A673 (cell line): Measurements from ENCODE around the gene HK1. TPM values are rescaled to one million over a fixed set of nuclear protein-coding genes. Genes with fewer than 3 reads are reported as not detected.

Experiments
- BruUV-seq: library from RNA; stranded (reverse); fragments of 400-500 nt; replicated peaks from 2 replicates; lab custom pipeline; 2021; lab: Mats Ljungman, UMichigan
- CTCF ChIA-PET: fragments of 300-600 bp; sonication (Branson Sonifier 250); formaldehyde crosslinking; loops from one replicate; lab custom pipeline; 2022; ENCODE audit warnings: antibody characterized with exemption; lab: Charles Lee
- POLR2A ChIA-PET: fragments of 300-600 bp; sonication (Branson Sonifier 250); formaldehyde crosslinking; loops from one replicate; lab custom pipeline; 2022; ENCODE audit warnings: antibody characterized with exemption; ENCODE audit not compliant: low non-redundant PET; lab: Charles Lee
- DNase-seq: peaks from one replicate; pipeline ENCODE4 v3.0.0-alpha.2; 2015; ENCODE audit warnings: low spot score
- H3K27ac ChIP-seq: fragments of 200-600 bp; sonication (generic); 2 replicates; pipeline ENCODE4 v1.5.1; 2016; ENCODE audit warnings: mixed run types, low read depth, mild to moderate bottlenecking, mixed read lengths, antibody characterized with exemption, low read length; ENCODE audit not compliant: poor library complexity, severe bottlenecking
- H3K27me3 ChIP-seq: fragments of 200-600 bp; sonication (generic); replicated peaks from 2 replicates; pipeline ENCODE4 v1.6.1; 2017; ENCODE audit warnings: mixed run types, low read depth, mild to moderate bottlenecking, mixed read lengths, antibody characterized with exemption, low read length; ENCODE audit not compliant: insufficient read depth, poor library complexity
- H3K36me3 ChIP-seq: fragments of 200-600 bp; sonication (generic); 2 replicates; pipeline ENCODE4 v1.6.1; 2016; ENCODE audit warnings: mixed run types, mild to moderate bottlenecking, mixed read lengths, antibody characterized with exemption, low read length; ENCODE audit not compliant: insufficient read depth, poor library complexity, severe bottlenecking
- H3K4me1 ChIP-seq: fragments of 200-600 bp; sonication (generic); 2 replicates; pipeline ENCODE4 v1.6.1; 2017; ENCODE audit warnings: mixed run types, mild to moderate bottlenecking, mixed read lengths, antibody characterized with exemption, low read length; ENCODE audit not compliant: insufficient read depth, poor library complexity, severe bottlenecking
- H3K4me3 ChIP-seq: fragments of 200-600 bp; sonication (generic); 2 replicates; pipeline ENCODE4 v1.5.1; 2016; ENCODE audit warnings: low read depth, mixed run types, mild to moderate bottlenecking, mixed read lengths, low read length; ENCODE audit not compliant: poor library complexity, severe bottlenecking
- H3K9me3 ChIP-seq: fragments of 200-600 bp; sonication (generic); 2 replicates; pipeline ENCODE4 v1.6.1; 2016; ENCODE audit warnings: mixed run types, low read depth, mild to moderate bottlenecking, mixed read lengths, antibody characterized with exemption, low read length; ENCODE audit not compliant: poor library complexity, severe bottlenecking
- CTCF ChIP-seq: fragments of 300-800, 200-600 bp; sonication (generic); conservative IDR thresholded peaks from 2 replicates; pipeline ENCODE4 v1.5.1; 2017; ENCODE audit warnings: low read depth, mild to moderate bottlenecking, antibody characterized with exemption, low read length, moderate library complexity, mixed read lengths
- EZH2 ChIP-seq: fragments of 200-600 bp; sonication (generic); IDR thresholded peaks from 2 replicates; pipeline ENCODE4 v1.6.1; 2017; ENCODE audit warnings: borderline replicate concordance, low read depth, mild to moderate bottlenecking, mixed read lengths, antibody characterized with exemption, low read length; ENCODE audit not compliant: poor library complexity, severe bottlenecking
- intact Hi-C: fragments of 100-400 bp; cut with micrococcal nuclease; formaldehyde crosslinking; loops from one replicate; pipeline ENCODE4 v1.10.0; 2022; ENCODE audit not compliant: unreplicated experiment
- total RNA-seq: library from RNA; stranded (reverse); gene quantifications from 2 replicates; pipeline ENCODE4 v1.2.3, GENCODE V29; 2021

Gene HK1
- total RNA-seq, 1 experiment from 2014 or later, result 107 TPM

- intact Hi-C loops, result no loop called here
- TF ChIP-seq CTCF (no peak), EZH2 (no peak)
- DNase-seq, result no peak
- peaks cover 42% of the 10 kb centered on the region for H3K4me1 ChIP-seq
- CTCF ChIA-PET, result no interaction called here
- no peaks in the 10 kb centered on the region for H3K36me3 ChIP-seq
- H3K4me3 ChIP-seq, result peak overlapping the region; percentile 5
- H3K9me3 ChIP-seq, result no peaks in the 10 kb centered on the region
- BruUV-seq, result TSS peak; percentile 69
- no peaks in the 10 kb centered on the region for H3K27me3 ChIP-seq
- POLR2A ChIA-PET, result no interaction called here
- peak overlapping the region; percentile 88 for H3K27ac ChIP-seq
These were observed 59.8 kb downstream of the HK1 start for GRCh38 chr10:69338133-69338456.

DNA sequence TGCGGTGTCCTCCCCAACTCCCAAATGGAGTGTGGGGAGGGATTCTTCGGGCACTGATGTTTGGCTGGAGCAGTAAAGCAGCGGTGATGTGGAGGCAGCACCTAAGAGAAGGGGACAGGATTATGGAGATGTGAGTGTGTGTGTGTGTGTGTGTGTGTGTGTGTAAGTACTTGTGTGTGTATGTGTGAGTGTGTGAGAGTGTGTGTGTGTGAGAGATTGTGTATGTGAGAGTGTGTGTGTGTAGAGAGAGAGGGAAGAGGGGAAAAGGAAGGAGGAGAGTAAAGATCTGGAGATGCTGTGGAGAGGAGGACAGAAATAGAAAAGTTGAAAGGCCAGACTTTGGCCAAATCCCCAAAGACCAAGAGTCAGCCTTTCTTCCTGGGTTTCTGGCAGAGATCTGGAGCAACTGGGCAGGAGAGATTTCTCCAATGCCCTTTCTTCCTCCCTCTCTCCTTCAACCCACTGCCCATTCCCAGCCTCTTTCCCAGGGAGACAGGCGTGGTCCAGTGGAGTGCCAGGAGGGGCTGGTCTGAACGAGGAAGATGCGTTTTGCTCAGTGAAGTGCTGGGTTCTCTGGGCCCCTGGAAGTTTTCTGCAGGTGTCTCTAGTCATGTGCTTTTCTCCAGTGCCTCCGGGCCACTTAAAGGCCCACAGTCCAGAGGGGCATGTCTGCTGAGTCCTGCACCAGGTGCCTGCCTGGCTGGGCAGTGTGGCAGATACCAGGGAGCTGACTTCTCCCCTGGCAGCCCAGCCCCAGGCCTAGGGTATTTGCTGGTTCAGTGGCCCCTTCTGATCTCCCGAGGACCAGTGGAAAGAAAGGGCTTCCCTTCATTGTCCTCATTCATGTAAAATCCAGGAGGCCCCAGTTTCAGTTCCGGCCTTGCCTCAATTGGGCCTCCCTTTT is 60.5 kb downstream of the HK1 start:
- Histone ChIP-seq H3K4me3 (no peak overlapping the region), H3K9me3 (no peaks in the 10 kb centered on the region), H3K27ac (peak overlapping the region; percentile 88), H3K4me1 (peaks cover 38% of the 10 kb centered on the region), H3K36me3 (no peaks in the 10 kb centered on the region), H3K27me3 (no peaks in the 10 kb centered on the region)
- DNase-seq, result no peak
- no TSS peak for BruUV-seq
- intact Hi-C loops, result no loop called here
- ChIA-PET POLR2A (no interaction called here), CTCF (no interaction called here)
- TF ChIP-seq EZH2, result no peak
- no peak for TF ChIP-seq CTCF

DNA sequence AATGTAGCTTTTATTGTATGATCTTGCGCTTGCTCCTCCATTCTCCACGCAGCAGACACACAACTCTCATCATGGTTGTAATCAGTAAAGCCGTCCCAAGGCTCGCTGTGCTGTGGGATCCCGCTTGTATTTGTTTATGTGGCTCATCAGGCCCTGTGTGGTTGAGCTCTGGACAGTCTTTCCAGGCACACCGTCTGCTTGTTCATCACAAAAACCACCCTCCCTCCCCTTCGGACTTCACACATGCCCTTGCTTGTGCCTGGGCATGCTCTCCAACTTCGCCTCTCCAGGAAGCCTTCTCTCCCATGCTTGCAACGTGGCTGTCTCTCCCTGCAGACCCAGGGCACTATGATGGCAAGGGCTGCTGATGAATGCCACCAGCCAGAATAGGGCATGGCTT is 62.4 kb downstream of the HK1 start:
- no peaks in the 10 kb centered on the region for H3K9me3 ChIP-seq
- H3K4me1 ChIP-seq, result peaks cover 35% of the 10 kb centered on the region
- H3K27ac ChIP-seq, result no peak overlapping the region
- TF ChIP-seq CTCF (no peak), EZH2 (no peak)
- DNase-seq, result no peak
- H3K27me3 ChIP-seq, result no peaks in the 10 kb centered on the region
- BruUV-seq, result no TSS peak
- H3K36me3 ChIP-seq, result peaks cover 6% of the 10 kb centered on the region
- CTCF ChIA-PET, result no interaction called here
- no peak overlapping the region for H3K4me3 ChIP-seq
- intact Hi-C loops, result no loop called here
- POLR2A ChIA-PET, result no interaction called here
